Mesendoderm (in vitro differentiated cells): ENCODE measurements around the gene IMMT. TPM values are rescaled to one million over a fixed set of nuclear protein-coding genes. Genes with fewer than 3 reads are reported as not detected.
"Not testable (repeated sequence)": the region's sequence is repeated elsewhere in the genome, so short reads cannot be mapped to it uniquely, and the experiment has no call there.

Source experiments
- DNase-seq: peaks from one replicate; pipeline ENCODE4 v3.0.0; 2013
- H2AK5ac ChIP-seq: 2 replicates; pipeline ENCODE4 v1.6.1; 2013; ENCODE audit warnings: low read length, inconsistent platforms
- H2BK120ac ChIP-seq: 2 replicates; pipeline ENCODE4 v1.6.1; 2013; ENCODE audit warnings: low read depth, mild to moderate bottlenecking, low read length, moderate library complexity, mixed read lengths
- H2BK15ac ChIP-seq: replicated peaks from 2 replicates; pipeline ENCODE4 v1.6.1; 2013; ENCODE audit warnings: low read depth, mild to moderate bottlenecking, moderate library complexity
- H2BK5ac ChIP-seq: 2 replicates; pipeline ENCODE4 v1.6.1; 2013; ENCODE audit warnings: low read length, inconsistent platforms
- H3K18ac ChIP-seq: 2 replicates; pipeline ENCODE4 v1.6.1; 2013; ENCODE audit warnings: mild to moderate bottlenecking, low read length, mixed read lengths
- H3K23ac ChIP-seq: one replicate; pipeline ENCODE4 v1.6.1; 2013; ENCODE audit warnings: low read length
- H3K27ac ChIP-seq: 2 replicates; pipeline ENCODE4 v1.5.1; 2013; ENCODE audit warnings: low read depth, mild to moderate bottlenecking, inconsistent platforms, low read length, moderate library complexity
- H3K27me3 ChIP-seq: 2 replicates; pipeline ENCODE4 v1.6.1; 2013; ENCODE audit warnings: low read length, control low read depth, mild to moderate bottlenecking, inconsistent platforms; ENCODE audit not compliant: insufficient read depth, poor library complexity
- H3K36me3 ChIP-seq: 2 replicates; pipeline ENCODE4 v1.6.1; 2013; ENCODE audit warnings: low read length, inconsistent platforms; ENCODE audit not compliant: control insufficient read depth, insufficient read depth
- H3K4ac ChIP-seq: one replicate; pipeline ENCODE4 v1.6.1; 2013; ENCODE audit warnings: low read depth, mild to moderate bottlenecking, low read length, moderate library complexity
- H3K4me1 ChIP-seq: 2 replicates; pipeline ENCODE4 v1.6.1; 2013; ENCODE audit warnings: low read depth, low read length, inconsistent platforms; ENCODE audit not compliant: control insufficient read depth
- H3K4me2 ChIP-seq: 2 replicates; pipeline ENCODE4 v1.6.1; 2013; ENCODE audit warnings: low read length
- H3K4me3 ChIP-seq: 2 replicates; pipeline ENCODE4 v1.5.1; 2013; ENCODE audit warnings: mild to moderate bottlenecking, low read length
- H3K56ac ChIP-seq: one replicate; pipeline ENCODE4 v1.6.1; 2013; ENCODE audit warnings: low read length
- H3K79me1 ChIP-seq: 2 replicates; pipeline ENCODE4 v1.6.1; 2013; ENCODE audit warnings: low read length, inconsistent platforms
- H3K79me2 ChIP-seq: 2 replicates; pipeline ENCODE4 v1.6.1; 2013; ENCODE audit warnings: mild to moderate bottlenecking, low read length; ENCODE audit not compliant: control insufficient read depth, insufficient read depth
- H3K9ac ChIP-seq: 2 replicates; pipeline ENCODE4 v1.6.1; 2013; ENCODE audit warnings: low read length, inconsistent platforms
- H4K5ac ChIP-seq: one replicate; pipeline ENCODE4 v1.6.1; 2013; ENCODE audit warnings: low read length
- H4K8ac ChIP-seq: one replicate; pipeline ENCODE4 v1.6.1; 2013; ENCODE audit warnings: low read depth, mild to moderate bottlenecking, control low read depth, low read length, moderate library complexity
- WGBS: extraction: QIAGEN DNeasy Blood & Tissue Kit; methylation state at CpG from one replicate; pipeline ENCODE4 v1.1.7; 2013; ENCODE audit warnings: low lambda C conversion rate, missing lambda C conversion rate; ENCODE audit not compliant: insufficient coverage; ENCODE audit errors: extremely low coverage; 5-methylcytosine and 5-hydroxymethylcytosine counted together
- polyA plus RNA-seq, 2 experiments: library from polyadenylated mRNA; stranded (reverse); fragments of 200-250 nt; gene quantifications; one replicate each; pipeline ENCODE4 v1.2.3, GENCODE V29; 2013

IMMT gene
- 84.8 TPM for polyA plus RNA-seq (2013, experiment 1 of 2)
- polyA plus RNA-seq (2013, experiment 2 of 2) = 85.9 TPM

DNA sequence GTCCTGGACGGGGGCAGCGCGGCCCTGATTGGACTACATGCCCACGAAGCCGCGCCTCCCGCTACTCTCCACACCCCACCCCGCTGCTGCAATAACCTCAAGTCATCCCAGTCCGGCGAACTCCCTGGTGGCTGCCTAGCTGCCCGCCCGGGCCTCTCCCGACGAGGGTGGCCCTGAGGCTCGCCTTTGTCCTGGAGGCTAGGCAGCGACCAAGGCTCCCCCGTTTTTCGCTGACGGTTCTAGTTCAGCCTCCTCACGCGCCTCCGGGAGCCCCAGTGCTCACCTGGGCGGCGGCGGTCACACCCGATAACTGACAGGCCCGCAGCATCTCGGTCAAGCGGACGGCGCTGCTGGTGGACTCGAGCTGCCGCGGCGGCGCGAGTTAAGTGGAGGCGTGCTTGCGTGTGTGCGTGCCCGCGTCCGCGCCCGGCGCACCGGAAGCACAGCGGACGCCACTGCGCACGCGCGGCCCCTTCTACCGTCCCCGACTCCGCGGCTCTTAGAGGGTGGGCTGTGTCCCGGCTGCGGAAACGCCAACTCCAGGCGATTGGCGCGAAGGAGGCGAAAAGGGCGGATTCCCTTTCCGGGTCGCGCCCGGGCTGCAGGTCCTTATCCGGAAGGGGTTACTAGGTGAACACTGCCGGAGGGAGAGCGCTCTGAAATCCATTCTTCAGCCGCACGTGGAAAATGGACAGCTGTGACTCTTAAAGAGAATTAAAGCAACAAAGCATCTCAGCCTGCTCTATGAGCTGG is at the start of gene IMMT:
Gene IMMT, minus strand, starts transcription at position 408 of the 753 bp plus-strand sequence. Its CDS starts 80 bp downstream, at position 328.
- H2BK5ac ChIP-seq = peak within 1 kb of the TSS; percentile 97
- peaks cover 1% of the 10 kb centered on the region for H3K36me3 ChIP-seq
- WGBS = no CpG with 5 or more reads among the region's 74 CpGs
- H4K5ac ChIP-seq = peak within 1 kb of the TSS; percentile 68
- peaks cover 13% of the 10 kb centered on the region for H3K79me1 ChIP-seq
- peak within 1 kb of the TSS; percentile 100 for H3K56ac ChIP-seq
- H2BK120ac ChIP-seq = no peak within 1 kb of the TSS
- peak within 1 kb of the TSS; percentile 99 for H3K4ac ChIP-seq
- H3K4me1 ChIP-seq = peaks cover 6% of the 10 kb centered on the region
- no peak within 1 kb of the TSS for H2BK15ac ChIP-seq
- H3K79me2 ChIP-seq = peaks cover 42% of the 10 kb centered on the region
- H3K4me3 ChIP-seq = peak within 1 kb of the TSS; percentile 93
- H3K27ac ChIP-seq = peak within 1 kb of the TSS; percentile 99
- H3K27me3 ChIP-seq = no peaks in the 10 kb centered on the region
- H3K23ac ChIP-seq = peak within 1 kb of the TSS; percentile 97
- H3K9ac ChIP-seq = peak within 1 kb of the TSS; percentile 99
- H3K18ac ChIP-seq = peak within 1 kb of the TSS; percentile 69
- H4K8ac ChIP-seq = no peak within 1 kb of the TSS
- peak within 1 kb of the TSS; percentile 24 for H2AK5ac ChIP-seq
- peak within 1 kb of the TSS; percentile 99 for H3K4me2 ChIP-seq
- peak; percentile 98 for DNase-seq

DNA sequence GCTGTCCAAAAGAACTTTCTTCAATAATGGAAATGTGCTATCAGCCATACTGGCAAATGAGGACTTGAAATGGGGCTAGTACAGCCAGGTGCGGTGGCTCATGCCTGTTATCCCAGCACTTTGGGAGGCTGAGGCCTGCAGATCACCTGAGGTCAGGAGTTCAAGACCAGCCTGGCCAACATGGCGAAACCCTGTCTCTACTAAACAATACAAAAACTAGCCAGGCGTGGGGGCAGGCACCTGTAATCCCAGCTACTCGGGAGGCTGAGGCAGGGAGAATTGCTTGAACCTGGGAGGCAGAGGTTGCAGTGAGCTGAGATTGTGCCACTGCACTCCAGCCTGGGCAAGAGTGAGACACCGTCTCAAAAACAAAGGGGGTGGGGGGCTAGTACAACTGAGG is 49.5 kb upstream of the IMMT start:
- not testable (repeated sequence) for H3K9ac ChIP-seq, DNase-seq, H2AK5ac ChIP-seq, H2BK15ac ChIP-seq, H4K5ac ChIP-seq, H3K27ac ChIP-seq, H3K4me3 ChIP-seq, H3K79me1 ChIP-seq, H3K36me3 ChIP-seq, H3K23ac ChIP-seq, H3K4ac ChIP-seq, H2BK120ac ChIP-seq, H4K8ac ChIP-seq, H3K18ac ChIP-seq, H3K56ac ChIP-seq, H3K79me2 ChIP-seq, H2BK5ac ChIP-seq, H3K4me1 ChIP-seq, H3K27me3 ChIP-seq, H3K4me2 ChIP-seq
- WGBS = no CpG with 5 or more reads among the region's 5 CpGs

DNA sequence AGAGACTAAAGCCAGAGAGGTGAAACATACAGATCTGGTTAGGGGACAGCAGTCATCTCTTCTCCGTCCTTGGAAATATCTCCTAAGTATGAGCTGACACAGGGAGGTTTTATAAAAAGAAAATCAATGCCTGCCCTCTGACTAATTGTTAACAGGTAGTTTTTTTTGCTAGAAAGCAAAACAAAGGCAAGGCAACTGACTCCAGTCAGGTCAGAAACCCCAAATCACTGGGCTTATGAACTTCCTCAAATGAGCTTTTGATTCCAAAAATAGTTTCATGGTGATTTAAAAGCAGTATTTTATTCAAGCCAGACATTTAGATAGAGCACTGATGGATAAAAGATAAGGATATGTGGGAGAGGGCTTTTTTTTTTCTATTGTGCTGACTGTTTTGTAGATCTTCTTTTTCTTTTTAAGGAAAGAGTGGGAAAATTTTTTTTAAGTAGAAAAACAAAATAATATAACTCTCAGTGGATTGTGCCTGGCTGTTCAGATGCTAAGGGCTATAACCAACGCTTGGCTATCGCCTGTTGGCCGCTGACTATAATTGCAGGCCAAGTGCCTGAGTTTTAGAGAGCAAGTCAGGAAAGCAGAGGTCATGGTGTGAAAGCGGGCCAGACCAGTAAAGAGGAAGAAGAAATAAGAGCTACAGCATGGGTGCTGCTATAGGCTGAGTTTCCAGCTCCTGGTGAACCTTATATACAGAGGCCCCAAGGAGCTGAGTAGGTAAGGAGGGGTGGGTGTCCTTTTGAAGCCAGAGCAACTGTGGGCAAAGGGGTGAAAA is 48.9 kb upstream of the IMMT start:
- Histone ChIP-seq H3K79me1 (no peaks in the 10 kb centered on the region), H3K18ac (no peak overlapping the region), H3K23ac (no peak overlapping the region), H3K4me3 (no peak overlapping the region), H2AK5ac (no peak overlapping the region), H2BK5ac (no peak overlapping the region), H3K56ac (no peak overlapping the region), H3K27ac (no peak overlapping the region), H3K36me3 (no peaks in the 10 kb centered on the region), H2BK15ac (no peak overlapping the region), H3K9ac (no peak overlapping the region), H3K4me1 (no peaks in the 10 kb centered on the region), H3K4me2 (no peak overlapping the region), H4K5ac (no peak overlapping the region), H2BK120ac (no peak overlapping the region), H3K27me3 (no peaks in the 10 kb centered on the region), H4K8ac (no peak overlapping the region), H3K4ac (no peak overlapping the region), H3K79me2 (no peaks in the 10 kb centered on the region)
- WGBS = no CpG with 5 or more reads among the region's 5 CpGs
- DNase-seq = no peak

DNA sequence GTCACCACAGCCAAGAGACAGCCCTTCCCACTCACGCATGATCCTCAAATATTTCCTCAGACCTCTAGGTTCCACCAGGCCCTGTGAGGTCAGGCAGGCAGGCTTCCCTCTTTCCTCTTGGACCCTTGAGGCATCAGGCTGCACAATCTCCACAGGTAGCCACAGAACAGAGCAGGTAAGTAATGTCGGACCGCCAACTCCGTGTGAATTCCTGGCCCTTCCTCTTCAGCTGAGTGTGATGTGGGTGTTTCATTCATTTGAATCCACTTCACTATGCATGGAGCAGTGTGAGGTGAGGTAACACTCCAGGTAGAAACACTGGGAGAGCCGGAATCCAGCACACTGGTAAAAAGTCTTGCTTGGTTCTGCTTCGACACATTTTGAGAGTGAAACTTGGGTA is 48.0 kb upstream of the IMMT start:
- no peak for DNase-seq
- H3K79me1 ChIP-seq = no peaks in the 10 kb centered on the region
- H3K23ac ChIP-seq = no peak overlapping the region
- H3K36me3 ChIP-seq = no peaks in the 10 kb centered on the region
- H3K27me3 ChIP-seq = no peaks in the 10 kb centered on the region
- H4K5ac ChIP-seq = no peak overlapping the region
- H3K4me2 ChIP-seq = no peak overlapping the region
- H3K27ac ChIP-seq = no peak overlapping the region
- H2BK15ac ChIP-seq = no peak overlapping the region
- no peak overlapping the region for H3K4ac ChIP-seq
- no peak overlapping the region for H3K18ac ChIP-seq
- H3K9ac ChIP-seq = no peak overlapping the region
- H4K8ac ChIP-seq = no peak overlapping the region
- H3K4me3 ChIP-seq = no peak overlapping the region
- H2BK120ac ChIP-seq = no peak overlapping the region
- no peak overlapping the region for H2BK5ac ChIP-seq
- H3K56ac ChIP-seq = no peak overlapping the region
- no CpG with 5 or more reads among the region's 6 CpGs for WGBS
- H3K79me2 ChIP-seq = no peaks in the 10 kb centered on the region
- no peak overlapping the region for H2AK5ac ChIP-seq
- H3K4me1 ChIP-seq = no peaks in the 10 kb centered on the region

DNA sequence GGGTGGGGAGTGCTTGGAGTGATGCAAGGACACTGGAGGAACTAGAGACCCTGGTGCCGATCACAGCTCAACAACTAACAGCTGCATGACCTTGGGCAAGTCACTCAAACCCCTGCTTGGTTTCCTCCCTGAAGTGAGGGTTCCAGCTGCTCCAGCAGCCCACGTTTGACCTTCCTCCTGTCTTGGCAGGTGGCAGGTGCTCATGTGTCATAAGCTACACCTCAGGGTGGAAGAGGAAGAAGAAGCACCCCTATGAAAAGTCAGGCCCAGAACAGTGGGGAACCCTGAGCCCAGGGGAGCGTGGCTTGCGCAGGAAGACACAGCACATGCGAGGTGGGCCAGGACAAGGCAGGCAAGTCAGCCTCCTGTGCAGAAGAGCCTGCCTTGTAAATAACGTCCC is 46.3 kb upstream of the IMMT start:
- Histone ChIP-seq H4K5ac (no peak overlapping the region), H3K4me2 (no peak overlapping the region), H2AK5ac (no peak overlapping the region), H2BK5ac (no peak overlapping the region), H3K18ac (no peak overlapping the region), H3K56ac (no peak overlapping the region), H3K79me1 (no peaks in the 10 kb centered on the region), H2BK120ac (no peak overlapping the region), H3K23ac (no peak overlapping the region), H3K4me3 (no peak overlapping the region), H3K36me3 (no peaks in the 10 kb centered on the region), H3K4ac (no peak overlapping the region), H3K27ac (no peak overlapping the region), H3K9ac (no peak overlapping the region), H3K27me3 (no peaks in the 10 kb centered on the region), H4K8ac (no peak overlapping the region), H3K4me1 (no peaks in the 10 kb centered on the region), H3K79me2 (no peaks in the 10 kb centered on the region), H2BK15ac (no peak overlapping the region)
- no peak for DNase-seq
- WGBS = no CpG with 5 or more reads among the region's 6 CpGs
